CD1c-positive myeloid dendritic cell (primary cell): Measurements from ENCODE around the gene PLEKHB1.
"Not testable (repeated sequence)": the region's sequence is repeated elsewhere in the genome, so short reads cannot be mapped to it uniquely, and the experiment has no call there.

Experiments used
- DNase-seq: peaks from one replicate; pipeline ENCODE4 v3.0.0-alpha.2; 2016; ENCODE audit errors: extremely low spot score

The PLEKHB1 gene

GRCh38 chr11:73676552-73676951 lies 30.2 kb downstream of the PLEKHB1 start:
- not testable (repeated sequence) for DNase-seq

- no peak for DNase-seq
These were observed 34.3 kb downstream of the PLEKHB1 start for GRCh38 chr11:73680687-73681086.

DNA sequence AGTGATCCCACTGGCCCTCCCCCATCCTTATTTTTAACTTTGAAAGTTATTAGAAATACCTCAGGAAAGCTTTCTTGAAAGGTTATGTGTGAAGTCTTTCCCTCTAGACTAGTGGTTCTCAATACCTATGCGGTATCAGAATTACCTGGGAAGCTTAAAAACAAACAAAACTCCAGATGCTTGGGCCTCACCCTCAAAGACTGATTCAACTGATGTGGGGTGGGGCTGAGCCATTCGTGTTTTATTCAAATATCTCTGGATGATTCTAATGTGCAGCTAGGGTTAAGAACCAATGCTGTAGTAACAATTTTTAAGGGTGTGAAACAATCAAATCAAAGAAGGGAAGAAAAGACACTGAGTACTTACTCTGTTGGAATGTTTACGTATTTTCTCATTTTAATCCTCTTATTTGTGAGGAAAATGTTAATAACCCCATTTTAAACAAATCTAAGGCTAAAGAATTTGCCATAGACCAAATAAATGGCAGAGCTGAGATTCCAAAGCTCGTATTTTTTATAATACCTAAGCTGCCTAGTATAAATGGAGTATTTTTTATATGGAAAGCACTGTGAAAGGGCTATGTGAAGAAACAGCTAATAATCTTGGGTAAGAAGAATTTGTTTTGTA lies 47.6 kb downstream of the PLEKHB1 start:
- no peak for DNase-seq

DNA sequence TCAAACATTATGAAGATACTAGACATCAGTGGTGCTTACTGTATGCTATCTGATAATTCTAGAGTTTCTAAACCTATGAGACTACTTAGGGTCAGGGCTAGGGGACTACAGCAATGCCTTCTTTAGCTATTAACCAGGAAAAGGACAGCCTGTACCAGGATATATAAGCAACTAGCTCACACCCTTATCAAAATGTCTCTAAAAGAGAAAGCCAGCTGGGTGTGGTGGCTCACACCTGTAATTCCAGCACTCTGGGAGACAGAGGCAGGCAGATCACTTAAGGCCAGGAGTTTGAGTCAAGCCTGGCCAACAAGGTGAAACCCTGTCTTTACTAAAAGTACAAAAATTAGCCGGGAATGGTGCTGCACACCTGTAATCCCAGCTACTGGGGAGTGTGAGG lies 58.7 kb downstream of the PLEKHB1 start:
- DNase-seq = no peak

DNA sequence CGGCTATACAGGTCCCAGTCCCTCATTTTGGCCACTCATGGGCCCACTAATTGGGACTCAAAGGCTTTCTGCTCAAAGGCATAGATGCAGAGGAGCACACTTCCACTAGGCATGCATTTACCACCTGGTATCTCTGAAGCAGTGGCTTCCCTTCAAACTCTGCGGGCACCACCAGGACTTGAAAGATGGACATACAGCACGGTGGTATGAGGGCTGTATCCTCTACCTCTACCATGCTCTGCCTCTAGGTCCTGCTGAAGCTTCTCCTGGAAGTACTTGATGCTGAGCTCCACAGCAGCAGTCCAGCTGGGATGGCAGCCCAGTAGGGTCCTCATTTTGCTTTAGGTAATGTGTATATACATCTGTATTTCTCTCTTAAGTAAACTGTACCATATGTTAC lies 64.6 kb downstream of the PLEKHB1 start:
- DNase-seq = no peak
